HG03175 (cell line): Measurements from ENCODE around the gene NRP1.

ENCODE experiments used
- ATAC-seq: cut with Tn5 transposase; IDR thresholded peaks from one replicate; pipeline ENCODE4 v1.9.1; 2021; ENCODE audit warnings: mild to moderate bottlenecking, moderate library complexity; ENCODE audit not compliant: unreplicated experiment

NRP1 gene

DNA sequence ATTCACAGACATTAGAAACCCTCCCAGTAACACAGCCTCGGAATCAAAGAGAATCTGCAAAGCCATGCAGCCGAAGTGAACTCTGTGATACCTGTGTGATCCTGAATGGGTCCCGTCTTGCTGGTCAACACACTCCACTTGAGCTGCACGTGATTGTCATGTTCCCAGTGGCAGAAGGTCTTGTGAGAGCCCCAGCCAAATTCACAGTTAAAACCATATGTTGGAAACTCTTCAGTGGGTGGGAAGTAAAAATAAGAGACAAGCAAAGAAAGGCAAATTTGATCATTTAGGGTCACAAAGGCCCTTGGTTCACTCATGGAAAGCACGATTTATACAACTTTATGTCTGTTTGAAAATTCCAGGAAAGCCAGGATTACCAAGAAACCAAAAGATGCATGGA, 142.3 kb downstream of the NRP1 start:
- no peak for ATAC-seq

DNA sequence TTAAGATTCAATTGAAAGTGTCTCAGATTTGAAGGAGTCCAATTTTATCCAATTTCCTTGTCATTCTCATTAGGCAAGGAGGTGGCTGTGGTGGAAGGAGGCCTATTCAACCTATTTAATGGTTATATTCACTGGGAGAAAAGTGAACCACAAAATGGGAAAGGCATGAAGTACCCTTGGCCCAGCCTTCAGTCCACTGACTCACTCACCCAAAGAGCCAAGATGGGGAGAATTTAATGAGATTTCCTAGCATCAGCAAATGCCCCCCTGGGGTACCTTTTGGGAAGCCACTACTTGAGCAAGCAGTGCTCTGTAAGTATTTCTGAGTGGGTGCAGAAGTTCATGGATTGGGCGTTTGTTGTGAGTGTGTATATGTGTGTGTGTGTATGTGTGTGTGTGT, 144.1 kb downstream of the NRP1 start:
- ATAC-seq, result no peak

GRCh38 chr10:33189808-33190207, 144.7 kb downstream of the NRP1 start:
- ATAC-seq, result no peak

DNA sequence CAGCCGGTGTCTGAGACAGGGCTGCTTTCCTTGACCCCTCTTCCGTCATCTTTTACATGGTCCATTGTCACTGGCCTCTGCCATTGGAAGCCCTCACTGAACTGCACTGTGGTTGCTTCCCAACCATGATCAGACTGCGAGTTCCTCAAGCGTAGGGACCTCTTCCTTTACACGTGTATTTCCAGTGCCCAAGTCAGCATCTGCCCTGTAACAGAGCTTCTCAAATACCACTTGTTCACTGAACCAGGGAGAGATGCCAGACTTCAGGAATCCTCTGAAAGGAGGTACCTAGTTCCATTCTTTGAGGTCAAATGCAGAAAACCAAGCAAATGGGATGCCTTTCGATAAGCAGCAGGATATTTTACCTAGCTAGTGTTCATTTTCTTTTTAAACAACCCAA, 145.1 kb downstream of the NRP1 start:
- no peak for ATAC-seq

DNA sequence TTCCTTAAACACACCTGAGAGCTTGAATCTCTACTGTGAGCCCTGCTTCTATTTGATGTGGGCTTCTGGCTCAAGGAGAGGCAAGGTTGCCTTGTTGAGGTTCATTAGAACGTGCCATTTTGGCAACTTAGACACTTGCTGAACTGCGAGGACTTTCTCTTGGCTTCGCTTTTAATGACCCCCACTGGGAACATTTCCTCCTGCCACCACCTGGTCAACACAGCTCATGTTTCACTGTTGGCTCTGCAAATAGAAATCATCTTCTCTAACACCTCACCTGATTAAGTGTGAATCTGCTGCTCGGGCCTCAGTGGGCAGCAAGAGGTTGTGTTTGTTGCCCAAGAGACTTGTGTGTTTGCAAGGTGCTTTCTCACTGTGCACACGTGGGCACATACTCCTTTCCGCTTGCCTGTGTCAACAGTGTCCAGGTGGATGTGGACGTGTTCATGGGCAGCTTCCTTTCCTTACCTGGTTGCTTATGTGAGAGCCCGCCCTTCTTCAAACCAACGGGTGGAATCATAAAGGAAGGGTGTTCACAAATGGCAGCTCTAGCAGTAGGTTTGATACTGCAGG, 147.0 kb downstream of the NRP1 start:
- no peak for ATAC-seq

DNA sequence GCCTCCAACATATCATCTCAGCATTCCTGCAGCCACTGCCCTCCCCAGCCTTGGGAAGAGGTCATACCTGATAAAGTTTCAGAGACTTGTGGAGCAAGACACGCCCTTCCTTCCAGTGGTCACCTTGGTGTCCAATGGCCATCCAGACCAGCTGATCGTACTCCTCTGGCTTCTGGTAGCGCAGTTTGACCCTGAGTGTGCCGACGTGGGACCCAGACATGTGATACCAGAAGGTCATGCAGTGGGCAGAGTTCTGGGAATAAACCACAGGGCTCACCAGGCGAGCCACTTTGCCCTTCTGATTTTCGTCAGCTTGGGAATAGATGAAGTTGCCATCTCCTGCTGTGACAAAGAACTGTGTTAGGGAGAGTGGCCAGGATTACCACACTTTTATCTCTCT, 148.3 kb downstream of the NRP1 start:
- ATAC-seq, result no peak

- no peak for ATAC-seq
Measured at GRCh38 chr10:33183655-33184054, 150.8 kb downstream of the NRP1 start.

DNA sequence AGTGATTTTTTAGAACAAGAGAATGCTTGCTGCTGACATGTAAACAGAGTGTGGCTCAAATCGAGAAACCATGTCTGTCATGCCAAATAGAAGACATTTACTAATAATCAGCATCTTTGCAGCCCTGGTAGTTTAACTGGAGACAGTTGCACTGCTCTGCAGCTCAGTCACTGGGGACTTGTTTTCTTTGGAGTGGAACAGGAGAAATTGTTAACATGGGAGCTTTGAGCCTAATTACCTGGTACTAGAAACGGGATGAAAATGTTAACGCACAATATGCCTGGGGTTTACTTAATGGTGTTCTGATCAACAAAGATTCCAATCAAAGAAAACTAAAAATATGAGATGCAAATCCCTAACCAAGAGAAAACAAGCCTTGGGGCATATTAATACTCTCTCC, 153.5 kb downstream of the NRP1 start:
- no peak for ATAC-seq

GRCh38 chr10:33180390-33180789, 154.1 kb downstream of the NRP1 start:
- no peak for ATAC-seq

GRCh38 chr10:33179067-33179466, 155.4 kb downstream of the NRP1 start:
- ATAC-seq, result no peak

DNA sequence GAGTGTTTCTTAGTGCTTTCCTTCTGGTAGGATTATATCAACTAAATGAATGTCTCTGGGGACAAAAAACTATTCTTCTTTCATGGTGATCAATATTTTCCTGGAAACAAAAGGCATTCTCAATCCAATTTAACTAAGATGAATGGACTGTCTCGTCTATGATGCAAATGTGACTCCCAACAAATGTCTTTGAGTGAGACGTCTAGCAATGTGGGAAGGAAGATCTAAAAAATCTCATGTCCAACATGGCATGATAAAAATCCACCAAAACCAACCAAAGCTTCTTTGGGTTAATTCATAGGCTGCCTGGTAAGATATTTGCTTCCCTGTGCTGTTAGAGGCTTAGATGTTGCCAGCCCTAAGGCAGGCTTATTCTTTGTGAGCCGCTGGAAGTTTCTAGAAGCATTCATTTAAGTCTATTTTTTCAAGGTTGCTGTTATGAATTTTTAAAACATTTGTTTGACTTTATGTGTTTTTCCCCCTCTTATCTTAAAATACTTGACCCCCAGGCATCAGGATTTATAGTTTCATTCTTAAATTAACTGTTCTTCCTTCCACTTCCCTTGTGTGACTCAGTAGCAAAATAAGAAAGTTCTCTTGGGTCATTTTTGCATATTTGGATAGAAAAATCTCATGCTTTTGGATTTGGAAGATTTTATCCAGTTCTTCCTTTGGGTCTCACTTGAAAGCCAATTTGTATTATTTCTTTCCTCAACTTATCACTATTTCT, 156.3 kb downstream of the NRP1 start:
- ATAC-seq, result no peak

DNA sequence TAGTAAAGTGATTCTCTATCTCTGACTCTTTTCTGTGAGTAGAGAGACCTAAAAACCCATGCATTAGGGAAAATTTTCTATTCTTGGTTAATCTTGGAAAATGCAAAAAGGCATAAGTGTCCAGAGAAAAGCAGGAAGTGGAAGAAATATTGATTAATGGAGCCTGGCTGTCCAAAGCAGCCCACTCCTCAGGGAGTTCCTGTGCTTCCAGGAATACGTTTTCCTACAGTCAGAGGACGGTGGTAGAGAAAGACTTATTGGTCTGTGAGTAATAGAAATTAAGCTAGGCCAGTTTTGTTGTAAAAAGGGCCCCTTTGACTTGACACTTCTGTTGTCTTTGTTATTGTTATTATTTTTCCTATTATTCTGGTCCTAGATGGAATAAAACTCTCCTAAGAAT, 157.8 kb downstream of the NRP1 start:
- no peak for ATAC-seq

- ATAC-seq, result no peak
Measured at GRCh38 chr10:33174674-33175434, 159.6 kb downstream of the NRP1 start.

DNA sequence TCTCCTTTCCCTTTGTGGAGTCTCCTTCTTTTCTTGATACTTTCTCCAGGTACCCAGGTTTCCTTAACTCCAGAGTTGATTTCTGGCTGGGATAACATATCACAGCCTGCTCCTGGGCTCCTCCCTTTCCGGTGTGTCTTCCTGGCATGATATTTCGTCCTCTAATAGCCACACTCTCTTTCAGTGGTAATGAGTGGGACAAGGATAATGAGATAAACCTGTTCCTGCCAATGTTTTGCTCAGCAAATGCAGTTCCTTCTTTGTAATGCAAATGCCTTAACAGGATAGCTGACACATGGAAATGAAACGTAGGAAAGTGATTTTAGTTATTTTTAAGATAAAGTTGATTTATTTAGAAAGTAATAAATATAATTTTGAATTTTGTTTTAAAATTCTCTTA, 168.6 kb downstream of the NRP1 start:
- ATAC-seq, result no peak

GRCh38 chr10:33164060-33164709, 170.3 kb downstream of the NRP1 start:
- no peak for ATAC-seq

GRCh38 chr10:33162248-33162575, 172.3 kb downstream of the NRP1 start:
- ATAC-seq, result no peak

DNA sequence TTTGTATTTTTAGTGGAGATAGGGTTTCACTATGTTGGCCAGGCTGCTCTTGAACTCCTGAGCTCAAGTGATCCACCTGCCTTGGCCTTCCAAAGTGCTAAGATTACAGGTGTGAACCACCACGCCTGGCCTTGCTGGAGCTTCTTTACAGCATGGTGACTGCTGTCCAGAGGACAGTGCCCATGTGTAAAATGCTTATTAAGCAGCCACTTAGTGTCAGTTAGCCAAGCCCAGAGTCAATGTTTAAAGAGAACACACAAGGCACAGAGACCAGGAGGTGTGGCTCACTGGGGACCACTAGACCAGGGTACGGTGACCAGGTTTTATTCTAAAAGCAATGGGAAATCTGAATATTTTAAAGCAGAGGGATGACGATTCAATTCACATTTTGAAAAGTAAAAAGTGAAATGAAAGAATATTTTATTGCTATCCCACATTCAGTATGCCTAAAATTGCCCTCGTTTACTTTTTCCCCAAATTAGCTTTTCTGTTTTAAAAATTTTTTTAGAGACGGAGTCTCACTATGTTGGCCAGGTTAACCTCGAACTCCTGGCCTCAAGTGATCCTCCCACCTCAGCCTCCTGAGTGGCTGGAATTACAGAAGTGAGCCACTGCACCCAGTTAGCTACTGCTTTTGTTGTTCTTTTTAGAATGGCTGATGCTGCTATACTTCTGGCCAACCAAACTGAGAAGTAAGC, 172.8 kb downstream of the NRP1 start:
- no peak for ATAC-seq

DNA sequence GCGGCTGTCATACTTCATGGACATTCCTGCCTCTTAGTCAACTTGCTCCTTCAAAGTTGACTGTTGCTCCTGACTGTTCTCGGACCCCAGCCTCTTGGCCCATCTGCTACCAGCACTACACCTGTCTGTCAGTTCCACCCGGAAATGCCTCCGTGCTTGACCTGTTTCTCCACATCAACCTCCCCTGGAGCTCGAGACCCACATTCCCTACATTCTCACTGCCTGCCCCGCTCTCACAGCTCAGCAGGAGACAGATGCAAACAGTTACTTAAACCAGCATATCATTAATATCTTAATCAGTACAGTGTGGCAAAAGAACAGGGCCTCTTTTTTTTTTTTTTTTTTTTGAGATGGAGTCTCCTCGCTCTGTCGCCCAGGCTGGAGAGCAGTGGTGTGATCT, 174.3 kb downstream of the NRP1 start:
- ATAC-seq, result no peak

DNA sequence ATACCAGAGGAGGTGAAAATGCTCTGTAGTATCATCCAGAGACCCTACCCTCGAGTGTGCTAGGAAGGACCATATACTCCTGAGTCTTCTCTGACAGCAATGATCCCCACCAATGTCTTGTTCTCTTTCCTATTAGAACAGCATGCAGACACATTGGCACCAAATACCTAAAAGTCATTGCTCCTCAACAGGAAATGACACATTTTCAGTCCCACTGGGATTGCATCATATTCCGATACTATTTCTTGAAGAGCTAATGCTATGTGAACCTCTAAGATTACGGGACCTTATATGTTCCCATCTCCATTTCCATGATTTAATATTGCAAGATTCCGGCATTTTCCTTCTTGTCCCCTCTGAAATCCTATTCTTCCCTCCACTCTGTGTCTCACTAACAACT, 177.4 kb downstream of the NRP1 start:
- ATAC-seq, result no peak

GRCh38 chr10:33155720-33156638, 178.5 kb downstream of the NRP1 start:
- peak; percentile 85 for ATAC-seq
